ENCODE results near the gene CLPSL2. TPM values are rescaled to one million over a fixed set of nuclear protein-coding genes. Genes with fewer than 3 reads are reported as not detected.

The CLPSL2 gene
- total RNA-seq, 1 donor = not detected

DNA sequence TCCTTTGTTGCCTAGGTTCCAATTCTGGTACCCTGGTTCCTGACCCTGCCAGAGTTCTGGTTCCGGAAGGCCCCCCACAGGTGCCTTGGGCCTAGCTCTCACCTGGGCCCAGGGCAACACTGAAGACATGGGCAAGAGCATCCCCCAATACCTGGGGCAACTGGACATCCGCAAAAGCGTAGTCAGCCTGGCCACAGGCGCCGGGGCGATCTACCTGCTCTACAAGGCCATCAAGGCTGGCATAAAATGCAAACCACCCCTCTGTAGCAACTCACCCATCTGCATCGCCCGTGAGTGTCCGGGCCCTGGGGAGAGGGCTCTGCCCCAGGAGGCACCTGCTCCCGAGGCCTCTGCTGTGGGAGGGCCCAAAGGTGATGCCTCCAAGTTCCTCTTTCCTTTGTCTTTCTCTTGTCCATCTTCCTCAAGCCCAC, 39.4 kb upstream of the CLPSL2 start, which contains the start of gene ARMC12:
Gene ARMC12, plus strand, starts transcription at position 51 of the 431 bp plus-strand sequence. Its CDS starts 77 bp downstream, at position 128.
- peaks cover 41% of the 10 kb centered on the region for H3K4me1 ChIP-seq (ENCODE audit: insufficient read depth, low read length)

DNA sequence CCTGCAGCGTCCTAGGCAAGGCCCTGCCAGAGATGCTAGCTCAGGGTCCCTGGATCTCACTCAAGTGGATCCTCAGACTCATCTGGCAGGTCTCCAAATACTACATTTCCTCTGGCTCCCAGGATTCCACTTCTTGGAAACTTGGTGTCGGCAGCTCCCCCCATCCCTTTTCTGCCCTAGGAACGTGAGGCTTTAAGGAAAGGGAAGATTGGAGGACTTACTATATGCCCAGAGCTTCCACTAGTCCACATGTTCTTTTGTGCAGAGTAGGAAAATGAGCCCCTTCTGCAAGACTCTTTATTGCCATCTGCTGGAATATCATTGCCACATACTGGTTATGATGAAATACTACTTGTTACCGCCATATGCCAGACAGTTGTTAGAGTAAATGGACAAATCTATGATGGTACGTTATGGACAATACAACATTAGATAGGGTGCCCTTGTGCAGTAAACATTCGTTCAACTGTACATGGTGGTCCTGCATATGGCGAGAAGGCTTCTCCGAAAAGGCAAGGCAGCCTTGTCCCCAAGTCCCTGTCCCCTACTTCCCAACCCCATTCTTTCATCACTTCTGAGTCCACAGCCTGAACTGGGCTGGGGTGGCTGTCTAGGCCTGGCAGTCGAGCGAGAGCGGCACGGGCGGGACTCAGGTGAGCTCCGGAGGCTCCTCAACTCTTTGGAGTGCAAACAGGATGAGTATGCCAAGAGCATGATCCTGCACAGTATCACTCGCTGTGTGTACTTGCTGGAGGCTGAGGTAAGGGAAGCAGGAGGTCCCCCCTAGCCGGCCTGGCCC, 38.8 kb upstream of the CLPSL2 start:
- H3K9me3 ChIP-seq (ENCODE audit: low read depth, low read length) = no peaks in the 10 kb centered on the region
- peaks cover 35% of the 10 kb centered on the region for H3K4me1 ChIP-seq (ENCODE audit: insufficient read depth, low read length)
- H3K27me3 ChIP-seq (ENCODE audit: insufficient read depth, low read length) = no peaks in the 10 kb centered on the region

More for the DNA sequence above, 39.4 kb upstream of the CLPSL2 start, which contains the start of gene ARMC12:
- Histone ChIP-seq H3K4me3 (ENCODE audit: low read length) (no peak within 1 kb of the TSS), H3K27me3 (ENCODE audit: insufficient read depth, low read length) (no peaks in the 10 kb centered on the region), H3K9me3 (ENCODE audit: low read depth, low read length) (no peaks in the 10 kb centered on the region)

DNA sequence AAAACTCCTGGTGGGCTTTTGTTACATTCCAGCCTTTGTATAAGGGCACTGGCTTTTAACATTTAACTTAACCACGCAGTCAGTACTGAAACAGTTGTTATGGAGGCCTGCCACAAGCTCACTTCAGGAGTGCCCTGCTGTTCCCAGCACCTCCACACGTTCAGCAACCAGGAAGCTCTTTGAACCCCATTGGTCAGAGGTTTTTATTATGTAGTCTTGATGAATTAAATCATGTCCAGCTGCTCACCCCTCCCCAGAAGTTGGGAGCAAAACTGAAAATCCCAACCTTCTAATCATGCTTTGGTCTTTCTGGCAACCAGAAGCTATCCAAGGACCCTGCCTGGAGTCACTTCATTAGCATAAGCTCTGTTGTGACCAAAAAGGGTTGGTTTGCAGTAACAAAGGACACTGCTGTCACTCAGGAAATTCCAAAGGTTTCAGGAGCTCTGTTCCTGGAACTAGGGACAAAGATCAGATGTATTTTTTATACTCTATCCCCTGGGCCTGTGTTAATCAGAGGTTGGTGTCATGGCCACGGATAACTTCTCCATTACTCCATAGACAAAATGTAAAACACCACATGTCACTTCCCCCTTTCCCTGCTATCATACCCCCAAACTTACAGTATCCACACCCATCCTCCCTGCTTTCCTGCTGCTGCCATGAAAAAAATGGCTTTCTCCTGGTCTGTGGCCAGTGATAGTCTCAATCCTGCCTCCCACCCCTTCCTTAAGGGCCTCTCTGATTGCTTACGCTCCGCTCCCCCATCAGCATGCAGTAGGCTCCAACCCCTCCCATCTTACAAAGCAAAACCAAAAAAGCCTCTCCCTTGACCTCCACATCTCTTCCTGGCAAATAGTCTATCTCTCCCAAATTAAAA, 36.5 kb upstream of the CLPSL2 start:
- Histone ChIP-seq H3K4me3 (ENCODE audit: low read length) (no peak overlapping the region), H3K9me3 (ENCODE audit: low read depth, low read length) (no peaks in the 10 kb centered on the region), H3K4me1 (ENCODE audit: insufficient read depth, low read length) (peaks cover 23% of the 10 kb centered on the region), H3K27me3 (ENCODE audit: insufficient read depth, low read length) (no peaks in the 10 kb centered on the region)

More for the DNA sequence above, 38.8 kb upstream of the CLPSL2 start:
- H3K4me3 ChIP-seq (ENCODE audit: low read length) = no peak overlapping the region

DNA sequence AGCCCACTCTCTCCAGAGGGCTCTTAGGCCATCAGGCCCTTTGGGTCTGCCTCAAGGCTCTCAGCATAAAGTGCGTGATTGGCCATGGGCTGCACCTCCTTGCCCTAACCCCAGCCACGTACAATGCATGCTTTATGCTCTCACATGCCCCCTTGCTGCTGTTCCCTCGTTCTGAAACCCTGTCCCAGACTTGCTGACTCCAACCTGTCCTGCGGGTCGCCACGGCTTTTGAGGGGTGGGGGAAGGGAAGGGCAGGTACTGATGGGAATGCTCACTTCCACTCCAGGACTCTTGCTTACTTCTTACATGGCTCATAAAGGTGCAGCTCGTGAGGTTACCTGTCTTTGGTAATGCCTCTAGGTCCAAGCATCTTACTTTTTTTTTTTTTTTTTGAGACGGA, 33.6 kb upstream of the CLPSL2 start:
- no peaks in the 10 kb centered on the region for H3K4me1 ChIP-seq (ENCODE audit: insufficient read depth, low read length)
- H3K27me3 ChIP-seq (ENCODE audit: insufficient read depth, low read length) = no peaks in the 10 kb centered on the region
- no peak overlapping the region for H3K4me3 ChIP-seq (ENCODE audit: low read length)
- H3K9me3 ChIP-seq (ENCODE audit: low read depth, low read length) = no peaks in the 10 kb centered on the region

DNA sequence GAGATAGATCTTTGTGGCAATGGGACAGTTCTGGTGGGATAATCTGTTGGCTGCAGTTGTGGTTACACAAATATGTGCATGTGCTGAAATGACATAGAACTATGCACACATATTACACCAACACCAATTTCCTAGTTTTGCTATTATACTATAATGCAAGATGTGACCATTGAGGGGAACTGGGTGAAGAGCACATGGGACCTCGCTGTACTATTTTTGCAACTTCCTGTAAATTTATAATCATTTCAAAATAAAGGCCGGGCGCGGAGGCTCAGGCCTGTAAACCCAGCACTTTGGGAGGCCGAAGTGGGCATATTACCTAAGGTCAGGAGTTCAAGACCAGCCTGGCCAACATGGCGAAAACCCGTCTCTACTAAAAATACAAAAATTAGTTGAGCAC, 30.9 kb upstream of the CLPSL2 start:
- no peaks in the 10 kb centered on the region for H3K27me3 ChIP-seq (ENCODE audit: insufficient read depth, low read length)
- H3K4me3 ChIP-seq (ENCODE audit: low read length) = no peak overlapping the region
- no peaks in the 10 kb centered on the region for H3K9me3 ChIP-seq (ENCODE audit: low read depth, low read length)
- H3K4me1 ChIP-seq (ENCODE audit: insufficient read depth, low read length) = no peaks in the 10 kb centered on the region

DNA sequence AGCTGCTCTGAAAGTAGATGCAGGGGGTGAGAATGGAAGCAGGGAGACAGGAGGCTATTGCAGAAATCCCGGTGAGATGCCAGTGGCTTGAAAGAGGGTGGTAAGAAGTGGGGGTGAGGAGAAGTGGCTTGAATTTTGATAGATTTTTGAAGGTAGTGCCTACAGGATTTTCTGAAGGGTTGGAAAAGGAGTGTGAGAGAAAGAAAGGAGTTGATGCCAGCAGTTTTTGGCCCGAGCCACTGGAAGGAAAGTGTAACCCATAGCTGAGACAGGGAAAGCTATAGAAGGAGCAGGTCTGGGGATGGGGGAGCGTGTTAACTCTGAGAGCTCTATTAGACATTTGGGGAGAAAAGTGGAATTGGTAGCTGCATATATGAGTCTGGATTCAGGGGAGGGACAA, 29.9 kb upstream of the CLPSL2 start:
- Histone ChIP-seq H3K9me3 (ENCODE audit: low read depth, low read length) (no peaks in the 10 kb centered on the region), H3K27me3 (ENCODE audit: insufficient read depth, low read length) (no peaks in the 10 kb centered on the region), H3K4me1 (ENCODE audit: insufficient read depth, low read length) (no peaks in the 10 kb centered on the region), H3K4me3 (ENCODE audit: low read length) (no peak overlapping the region)

DNA sequence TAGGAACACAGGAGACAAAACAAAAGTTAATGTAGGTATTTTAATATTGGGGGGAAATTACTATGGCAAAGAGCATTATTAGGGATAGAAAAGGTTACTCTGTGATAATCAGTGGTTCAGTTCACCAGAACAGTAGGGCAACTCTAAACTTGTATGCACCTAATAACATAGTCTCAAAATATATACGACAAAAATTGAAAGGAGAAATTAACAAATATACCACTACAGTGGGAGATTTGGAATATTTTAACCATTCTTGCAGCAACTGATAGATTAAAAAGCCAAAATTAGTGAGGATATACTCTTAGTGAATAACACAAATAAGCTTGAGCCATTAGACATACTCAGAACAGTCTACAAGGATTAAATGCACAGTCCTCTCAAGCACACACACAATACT, 28.5 kb upstream of the CLPSL2 start:
- no peaks in the 10 kb centered on the region for H3K27me3 ChIP-seq (ENCODE audit: insufficient read depth, low read length)
- H3K4me3 ChIP-seq (ENCODE audit: low read length) = no peak overlapping the region
- no peaks in the 10 kb centered on the region for H3K9me3 ChIP-seq (ENCODE audit: low read depth, low read length)
- no peaks in the 10 kb centered on the region for H3K4me1 ChIP-seq (ENCODE audit: insufficient read depth, low read length)

DNA sequence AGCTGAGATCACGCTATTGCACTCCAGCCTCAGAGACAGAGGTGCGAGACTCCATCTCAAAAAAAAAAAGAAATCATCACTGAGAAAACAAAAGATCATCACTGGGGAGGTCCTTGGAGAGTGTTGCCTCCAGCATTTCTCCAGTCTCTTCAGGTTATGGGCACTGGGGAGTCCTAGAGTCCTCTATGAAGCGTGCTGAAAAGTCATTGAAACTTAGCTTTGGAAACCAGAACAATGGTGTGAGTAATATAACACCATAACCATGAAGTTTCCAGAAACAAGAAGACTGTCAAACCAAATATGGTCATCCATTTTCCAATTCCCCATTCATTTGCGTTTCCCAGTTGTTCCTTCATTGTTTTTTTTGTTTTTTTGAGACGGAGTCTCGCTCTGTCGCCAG, 25.8 kb upstream of the CLPSL2 start:
- H3K4me3 ChIP-seq (ENCODE audit: low read length) = no peak overlapping the region
- H3K9me3 ChIP-seq (ENCODE audit: low read depth, low read length) = no peaks in the 10 kb centered on the region
- no peaks in the 10 kb centered on the region for H3K27me3 ChIP-seq (ENCODE audit: insufficient read depth, low read length)
- H3K4me1 ChIP-seq (ENCODE audit: insufficient read depth, low read length) = no peaks in the 10 kb centered on the region

DNA sequence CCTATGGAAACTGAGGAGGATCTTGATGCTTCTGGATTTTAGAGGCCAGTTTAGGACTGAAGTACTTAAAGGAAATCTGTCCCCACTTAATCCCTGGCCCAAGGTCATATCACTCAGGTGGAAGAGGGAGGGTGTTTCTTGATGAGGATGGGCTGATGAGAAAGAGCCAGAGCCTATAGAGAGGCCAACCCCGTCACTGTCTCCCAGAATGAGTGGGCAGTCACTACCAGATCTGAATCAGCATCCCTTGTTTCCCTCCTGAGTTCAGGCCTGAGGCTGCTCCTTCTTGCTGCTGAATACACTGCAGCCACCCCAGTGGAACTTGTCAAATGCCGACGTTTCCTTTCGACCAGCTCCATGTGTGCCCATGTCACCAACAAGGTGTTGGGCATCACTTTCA, 24.8 kb upstream of the CLPSL2 start:
- Histone ChIP-seq H3K4me3 (ENCODE audit: low read length) (no peak overlapping the region), H3K9me3 (ENCODE audit: low read depth, low read length) (no peaks in the 10 kb centered on the region), H3K27me3 (ENCODE audit: insufficient read depth, low read length) (no peaks in the 10 kb centered on the region), H3K4me1 (ENCODE audit: insufficient read depth, low read length) (no peaks in the 10 kb centered on the region)

DNA sequence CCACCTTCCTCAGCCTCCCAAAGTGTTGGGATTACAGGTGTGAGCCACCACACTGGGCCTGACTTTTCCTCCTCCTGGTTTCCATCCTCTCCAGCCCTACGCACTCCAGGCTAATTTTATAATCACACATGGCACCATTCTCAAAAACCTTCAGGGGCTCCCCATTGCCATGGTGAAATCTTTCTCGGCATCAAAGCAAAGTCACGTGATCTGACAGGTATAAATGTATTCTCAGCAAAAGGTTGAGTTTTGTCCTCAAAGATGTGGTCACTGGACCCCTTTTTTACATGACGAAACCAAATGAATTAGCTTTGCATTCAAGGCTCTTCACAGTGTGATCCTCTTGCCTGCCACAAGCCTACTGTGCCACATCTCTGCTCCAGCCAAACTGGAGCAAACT, 24.1 kb upstream of the CLPSL2 start:
- Histone ChIP-seq H3K9me3 (ENCODE audit: low read depth, low read length) (no peaks in the 10 kb centered on the region), H3K4me3 (ENCODE audit: low read length) (no peak overlapping the region), H3K4me1 (ENCODE audit: insufficient read depth, low read length) (no peaks in the 10 kb centered on the region), H3K27me3 (ENCODE audit: insufficient read depth, low read length) (no peaks in the 10 kb centered on the region)

DNA sequence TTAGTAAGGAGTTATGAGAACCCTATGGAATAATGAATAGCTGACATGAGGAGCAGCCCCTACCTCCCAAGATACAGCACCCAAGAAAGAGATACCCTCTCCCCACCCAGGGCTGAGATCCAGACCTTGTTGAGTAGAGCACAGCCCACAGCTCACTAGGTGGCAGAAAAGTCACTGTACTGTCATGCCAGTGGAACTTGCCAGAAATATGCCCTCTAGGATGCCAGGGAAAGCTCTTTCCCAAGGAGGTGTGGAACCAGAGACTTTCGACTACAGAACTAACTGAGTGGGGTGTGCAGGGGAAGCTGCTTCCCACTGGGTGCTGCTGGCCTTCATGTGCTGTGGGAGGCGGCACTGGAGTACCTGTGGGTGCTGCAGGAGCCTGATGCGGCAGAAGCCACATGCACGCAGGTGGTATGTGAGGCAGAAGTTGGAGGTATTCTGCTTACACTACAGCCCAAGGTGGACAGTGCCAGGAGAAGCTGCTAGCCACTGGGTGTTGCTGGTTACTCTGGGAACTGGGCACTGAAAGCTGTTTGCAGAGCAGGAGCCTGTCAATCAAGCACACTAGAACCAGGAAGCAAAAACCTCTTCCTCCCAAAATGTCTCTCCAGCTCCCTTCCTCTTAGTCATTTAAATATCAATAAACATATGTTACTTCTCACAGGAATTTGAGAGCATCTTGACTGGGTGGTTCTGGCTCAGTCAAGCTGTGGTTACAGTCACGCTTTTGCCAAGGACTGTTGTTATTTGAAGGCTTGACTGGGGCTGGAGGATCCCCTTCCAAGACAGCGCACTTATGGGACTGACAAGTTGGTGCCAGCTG, 21.7 kb upstream of the CLPSL2 start:
- Histone ChIP-seq H3K4me1 (ENCODE audit: insufficient read depth, low read length) (no peaks in the 10 kb centered on the region), H3K4me3 (ENCODE audit: low read length) (no peak overlapping the region), H3K9me3 (ENCODE audit: low read depth, low read length) (no peaks in the 10 kb centered on the region), H3K27me3 (ENCODE audit: insufficient read depth, low read length) (no peaks in the 10 kb centered on the region)

DNA sequence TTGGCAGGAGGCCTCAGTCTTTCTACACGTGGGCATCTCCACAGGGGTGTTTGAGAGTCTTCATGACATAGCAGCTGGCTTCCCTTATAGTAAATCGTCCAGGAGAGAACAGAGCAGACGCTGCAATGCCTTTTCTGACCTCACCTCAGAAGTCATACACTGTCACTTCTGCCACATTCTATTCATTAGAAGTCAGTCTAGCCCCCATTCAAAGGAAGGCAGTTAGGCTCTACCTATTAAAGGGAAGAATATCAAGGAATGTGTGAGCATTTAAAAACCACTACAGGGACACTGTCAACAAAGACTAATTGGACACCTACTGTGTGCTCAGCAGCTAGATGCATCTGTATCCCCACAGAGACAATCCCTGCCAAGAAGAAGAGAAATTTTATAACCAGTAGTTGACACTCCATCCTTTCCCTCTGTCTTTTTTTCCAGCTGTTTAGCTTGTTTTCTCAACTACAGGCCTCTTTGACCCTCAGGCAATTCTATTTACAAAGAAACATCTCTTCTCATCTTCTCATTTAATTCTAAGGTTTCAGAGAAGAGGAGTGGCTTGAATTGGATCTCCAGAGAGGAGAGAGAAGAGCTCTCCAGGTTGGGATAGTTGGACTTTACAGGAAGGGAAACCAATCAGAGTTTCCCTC, 21.0 kb upstream of the CLPSL2 start:
- Histone ChIP-seq H3K9me3 (ENCODE audit: low read depth, low read length) (no peaks in the 10 kb centered on the region), H3K27me3 (ENCODE audit: insufficient read depth, low read length) (peaks cover 4% of the 10 kb centered on the region), H3K4me3 (ENCODE audit: low read length) (no peak overlapping the region), H3K4me1 (ENCODE audit: insufficient read depth, low read length) (no peaks in the 10 kb centered on the region)

DNA sequence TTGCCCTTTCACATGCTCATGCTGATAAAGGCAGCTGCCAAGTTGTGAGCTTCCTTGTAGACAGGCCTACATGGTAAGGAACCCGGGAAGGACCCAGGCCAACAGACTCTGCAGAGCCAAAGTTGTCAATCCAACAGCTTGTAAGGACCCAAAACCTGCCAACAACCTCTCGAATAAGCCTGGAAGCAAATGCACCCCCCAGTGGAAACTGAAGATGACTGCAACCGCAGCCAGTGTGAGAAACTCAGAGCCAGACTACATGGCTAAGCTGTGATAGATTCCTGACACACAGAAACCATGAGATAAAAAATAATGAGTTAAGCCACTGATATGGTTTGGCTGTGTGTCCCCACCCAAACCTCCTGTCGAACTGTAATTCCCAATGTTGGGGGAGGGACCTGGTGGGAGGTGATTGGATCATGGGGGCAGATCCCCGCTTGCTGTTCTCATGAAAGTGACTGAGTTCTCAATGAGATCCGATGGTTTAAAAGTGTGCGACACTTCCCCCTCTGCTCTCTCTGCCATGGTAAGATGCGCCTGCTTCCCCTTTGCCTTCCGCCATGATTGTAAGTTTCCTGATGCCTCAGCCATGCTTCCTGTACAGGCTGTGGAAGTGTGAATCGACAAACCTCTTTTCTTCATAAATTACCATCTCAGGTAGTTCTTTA, 18.8 kb upstream of the CLPSL2 start:
- no peak overlapping the region for H3K4me3 ChIP-seq (ENCODE audit: low read length)
- H3K27me3 ChIP-seq (ENCODE audit: insufficient read depth, low read length) = peaks cover 7% of the 10 kb centered on the region
- no peaks in the 10 kb centered on the region for H3K9me3 ChIP-seq (ENCODE audit: low read depth, low read length)
- H3K4me1 ChIP-seq (ENCODE audit: insufficient read depth, low read length) = no peaks in the 10 kb centered on the region

DNA sequence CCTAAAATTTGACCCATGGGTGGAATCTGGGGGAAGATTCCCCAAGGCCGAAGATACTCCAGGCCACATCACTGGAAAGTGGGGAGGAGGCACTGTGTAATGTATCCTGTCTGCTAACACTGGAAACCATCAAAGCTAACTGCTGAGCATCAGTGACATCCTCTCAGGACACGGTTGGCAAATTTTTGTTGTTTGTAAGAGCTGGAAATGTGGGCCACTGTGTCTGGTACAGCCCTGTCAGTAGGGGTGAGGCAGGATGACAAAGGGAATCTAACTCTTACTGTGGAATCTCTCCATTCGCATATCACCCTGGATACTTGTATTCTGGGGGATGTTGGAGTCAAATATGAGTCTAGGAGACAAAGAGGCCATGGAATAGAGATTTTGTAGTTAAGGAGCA, 17.0 kb upstream of the CLPSL2 start:
- Histone ChIP-seq H3K27me3 (ENCODE audit: insufficient read depth, low read length) (peaks cover 26% of the 10 kb centered on the region), H3K4me1 (ENCODE audit: insufficient read depth, low read length) (no peaks in the 10 kb centered on the region), H3K4me3 (ENCODE audit: low read length) (no peak overlapping the region), H3K9me3 (ENCODE audit: low read depth, low read length) (no peaks in the 10 kb centered on the region)
